Measurements from ENCODE around the gene CLIC4. TPM values are rescaled to one million over a fixed set of nuclear protein-coding genes. Genes with fewer than 3 reads are reported as not detected.

CLIC4 gene
- total RNA-seq, 1 donor from 2014 or later: 120 TPM

GRCh38 chr1:24868016-24868875 lies 123.0 kb downstream of the CLIC4 start:
- Histone ChIP-seq H3K36me3 (ENCODE audit: control insufficient read depth, insufficient read depth, low read length) (no peaks in the 10 kb centered on the region), H3K4me3 (ENCODE audit: low read depth, low read length) (no peak overlapping the region), H3K27me3 (ENCODE audit: control insufficient read depth, insufficient read depth, low read length) (peaks cover 4% of the 10 kb centered on the region)
- no peak for DNase-seq (ENCODE audit: low read depth)
- TF ChIP-seq, protein P1, sequence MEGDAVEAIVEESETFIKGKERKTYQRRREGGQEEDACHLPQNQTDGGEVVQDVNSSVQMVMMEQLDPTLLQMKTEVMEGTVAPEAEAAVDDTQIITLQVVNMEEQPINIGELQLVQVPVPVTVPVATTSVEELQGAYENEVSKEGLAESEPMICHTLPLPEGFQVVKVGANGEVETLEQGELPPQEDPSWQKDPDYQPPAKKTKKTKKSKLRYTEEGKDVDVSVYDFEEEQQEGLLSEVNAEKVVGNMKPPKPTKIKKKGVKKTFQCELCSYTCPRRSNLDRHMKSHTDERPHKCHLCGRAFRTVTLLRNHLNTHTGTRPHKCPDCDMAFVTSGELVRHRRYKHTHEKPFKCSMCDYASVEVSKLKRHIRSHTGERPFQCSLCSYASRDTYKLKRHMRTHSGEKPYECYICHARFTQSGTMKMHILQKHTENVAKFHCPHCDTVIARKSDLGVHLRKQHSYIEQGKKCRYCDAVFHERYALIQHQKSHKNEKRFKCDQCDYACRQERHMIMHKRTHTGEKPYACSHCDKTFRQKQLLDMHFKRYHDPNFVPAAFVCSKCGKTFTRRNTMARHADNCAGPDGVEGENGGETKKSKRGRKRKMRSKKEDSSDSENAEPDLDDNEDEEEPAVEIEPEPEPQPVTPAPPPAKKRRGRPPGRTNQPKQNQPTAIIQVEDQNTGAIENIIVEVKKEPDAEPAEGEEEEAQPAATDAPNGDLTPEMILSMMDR (IDR thresholded peaks at IDR 0.05; ENCODE audit: insufficient read depth, low read length, severe bottlenecking): no peak
- FAIRE-seq: no peak

- no peaks in the 10 kb centered on the region for H3K36me3 ChIP-seq (ENCODE audit: control insufficient read depth, insufficient read depth, low read length)
- H3K27me3 ChIP-seq (ENCODE audit: control insufficient read depth, insufficient read depth, low read length): peaks cover 4% of the 10 kb centered on the region
- no peak overlapping the region for H3K4me3 ChIP-seq (ENCODE audit: low read depth, low read length)
- DNase-seq (ENCODE audit: low read depth): no peak
- FAIRE-seq: no peak
- TF ChIP-seq, protein P1 (IDR thresholded peaks at IDR 0.05; ENCODE audit: insufficient read depth, low read length, severe bottlenecking): no peak
Observed at GRCh38 chr1:24870551-24871195, 125.4 kb downstream of the CLIC4 start.

DNA sequence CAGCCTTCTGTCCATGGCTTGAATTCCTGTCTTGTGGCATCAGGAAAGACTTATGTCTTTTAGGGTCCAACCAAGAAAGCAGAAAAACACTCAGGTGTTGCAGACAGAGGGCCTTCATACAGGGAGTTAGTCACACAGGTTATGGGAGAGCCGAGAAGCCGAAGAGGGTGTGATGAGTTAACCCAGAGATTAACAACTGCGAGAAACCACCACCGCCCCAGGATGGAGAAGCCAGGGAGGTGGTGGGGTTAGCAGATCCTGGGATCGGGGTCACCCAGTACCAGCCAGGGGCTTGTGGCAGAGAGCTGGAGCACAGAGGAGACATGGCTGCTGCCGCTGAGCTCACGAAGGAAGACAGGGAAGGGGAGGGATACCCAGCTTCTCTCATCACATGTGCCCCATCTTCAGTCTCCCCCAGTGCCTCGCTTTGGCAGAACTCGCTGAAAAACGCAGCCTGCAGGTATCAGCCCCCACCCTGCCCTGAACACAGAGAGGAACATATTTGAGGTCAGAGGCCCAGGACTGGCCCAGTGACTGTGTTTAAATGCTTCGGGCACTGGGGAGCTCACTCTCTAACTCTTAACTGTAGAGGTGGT lies 126.2 kb downstream of the CLIC4 start:
- TF ChIP-seq, protein P1 (IDR thresholded peaks at IDR 0.05; ENCODE audit: insufficient read depth, low read length, severe bottlenecking): no peak
- H3K4me3 ChIP-seq (ENCODE audit: low read depth, low read length): no peak overlapping the region
- FAIRE-seq: no peak
- H3K27me3 ChIP-seq (ENCODE audit: control insufficient read depth, insufficient read depth, low read length): peaks cover 4% of the 10 kb centered on the region
- no peaks in the 10 kb centered on the region for H3K36me3 ChIP-seq (ENCODE audit: control insufficient read depth, insufficient read depth, low read length)
- DNase-seq (ENCODE audit: low read depth): no peak

DNA sequence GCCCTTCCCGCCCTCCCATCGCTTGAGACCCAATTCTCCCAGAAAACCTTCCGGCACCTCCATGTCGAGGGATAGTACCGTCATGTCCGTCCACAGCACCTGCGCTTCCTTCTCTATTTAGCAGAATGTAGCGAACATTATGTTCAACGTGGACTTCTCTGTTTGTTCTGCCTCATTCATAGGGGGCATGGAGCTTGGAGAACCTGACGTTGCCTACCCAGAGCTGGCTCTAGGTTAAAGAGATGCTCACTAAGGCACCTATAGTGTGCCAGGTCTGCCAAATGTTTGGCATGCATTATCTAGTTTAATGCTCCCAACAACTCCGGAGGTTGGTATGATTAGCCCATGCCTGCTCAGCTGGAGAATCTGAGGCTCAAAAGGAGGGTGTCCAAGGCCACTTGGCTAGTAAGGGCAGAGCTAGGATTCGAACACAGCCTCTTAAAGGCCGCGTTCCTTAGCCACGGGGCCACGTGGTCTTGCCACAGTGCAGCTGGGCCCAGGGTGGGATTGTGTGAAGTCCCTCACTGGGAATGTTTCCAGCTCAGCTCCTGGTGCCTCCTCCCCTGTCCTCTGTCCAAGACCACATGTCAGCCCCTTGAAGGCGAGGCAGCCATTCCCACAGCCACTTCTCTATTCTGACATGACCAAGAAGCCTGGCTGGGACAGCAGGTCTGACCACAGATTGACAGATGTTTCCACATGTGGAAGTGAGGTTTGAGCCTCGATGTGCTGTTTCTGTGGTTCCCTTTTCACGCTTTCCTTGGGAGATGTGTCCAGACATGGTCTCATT lies 127.0 kb downstream of the CLIC4 start:
- Histone ChIP-seq H3K36me3 (ENCODE audit: control insufficient read depth, insufficient read depth, low read length) (no peaks in the 10 kb centered on the region), H3K4me3 (ENCODE audit: low read depth, low read length) (no peak overlapping the region), H3K27me3 (ENCODE audit: control insufficient read depth, insufficient read depth, low read length) (peaks cover 2% of the 10 kb centered on the region)
- FAIRE-seq (no peak), DNase-seq (ENCODE audit: low read depth) (no peak)
- TF ChIP-seq, protein P1 (IDR thresholded peaks at IDR 0.05; ENCODE audit: insufficient read depth, low read length, severe bottlenecking): no peak

GRCh38 chr1:24873148-24873547 lies 127.9 kb downstream of the CLIC4 start:
- FAIRE-seq: no peak
- TF ChIP-seq, protein P1 (IDR thresholded peaks at IDR 0.05; ENCODE audit: insufficient read depth, low read length, severe bottlenecking): no peak
- Histone ChIP-seq H3K4me3 (ENCODE audit: low read depth, low read length) (no peak overlapping the region), H3K27me3 (ENCODE audit: control insufficient read depth, insufficient read depth, low read length) (peaks cover 2% of the 10 kb centered on the region), H3K36me3 (ENCODE audit: control insufficient read depth, insufficient read depth, low read length) (no peaks in the 10 kb centered on the region)
- DNase-seq (ENCODE audit: low read depth): no peak
